Measurements from ENCODE around the gene F5. TPM values are rescaled to one million over a fixed set of nuclear protein-coding genes. Genes with fewer than 3 reads are reported as not detected.

F5 gene
- polyA plus RNA-seq, 3 donors: 6.5 to 14.5 (median 7.1) TPM

DNA sequence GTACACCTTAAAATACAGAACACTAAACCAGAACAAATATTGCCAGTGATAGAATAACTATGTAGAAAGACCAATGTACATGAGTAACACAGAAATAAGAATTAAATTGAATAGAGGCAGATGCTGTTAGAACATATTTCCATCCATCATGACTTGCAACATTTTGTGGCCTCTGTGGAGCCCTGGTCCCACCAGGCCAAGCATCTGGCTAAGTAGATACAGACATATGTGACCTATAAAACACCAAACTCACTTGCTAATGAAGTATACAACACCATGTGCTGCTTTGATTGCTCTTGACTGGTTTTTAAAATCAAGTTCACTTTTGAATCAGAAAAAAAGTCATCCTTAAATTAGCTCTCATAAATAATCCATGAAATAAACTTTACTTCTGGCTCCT, 121.0 kb downstream of the F5 start:
- Histone ChIP-seq H3K9me3 (replicated peaks in 1 of 2; ENCODE audit: control insufficient read depth in 1 of 2, insufficient read depth in 1 of 2, low read length in 2 of 2) (no peaks in the 10 kb centered on the region), H3K4me2 (replicated peaks; ENCODE audit: extremely low read depth, low read length, poor library complexity, severe bottlenecking) (no peak overlapping the region), H4K20me1 (ENCODE audit: insufficient read depth, low read length) (no peaks in the 10 kb centered on the region), H3K27ac (ENCODE audit: low read depth in 1 of 2, low read length in 2 of 2) (no peak overlapping the region), H3K4me1 (ENCODE audit: control insufficient read depth in 1 of 2, insufficient read depth in 2 of 2, low read length in 2 of 2) (peaks cover 5% of the 10 kb centered on the region in 2 donors), H2AFZ (ENCODE audit: insufficient read depth, low read depth, low read length, poor library complexity, severe bottlenecking) (no peak overlapping the region), H3K9ac (ENCODE audit: insufficient read depth, low read length, poor library complexity, severe bottlenecking) (no peak overlapping the region), H3K4me3 (replicated peaks in 1 of 3; ENCODE audit: low read depth in 2 of 3, low read length in 3 of 3) (no peak overlapping the region), H3K27me3 (ENCODE audit: control insufficient read depth in 2 of 2, insufficient read depth in 2 of 2, low read length in 2 of 2) (no peaks in the 10 kb centered on the region), H3K36me3 (replicated peaks in 1 of 2; ENCODE audit: control insufficient read depth in 1 of 2, insufficient read depth in 2 of 2, low read length in 2 of 2) (peaks cover 8 to 22% of the 10 kb centered on the region in 2 donors), H3K79me2 (ENCODE audit: insufficient read depth, low read length) (no peaks in the 10 kb centered on the region)
- intact Hi-C loops (cut with micrococcal nuclease): loop anchor here (5.0 to 10.0 kb wide), 2 partner anchors 80 to 82 kb away; no protein-coding TSS in a partner anchor
- Mint-ChIP-seq H3K4me3 (no peak overlapping the region), H3K9me3 (peaks cover 0 to under 1% (median 0%) of the 10 kb centered on the region in 7 donors), H3K27ac (no peak overlapping the region), H3K27me3 (ENCODE audit: low read depth in 3 of 3) (peaks cover 0 to 2% (median 2%) of the 10 kb centered on the region in 3 donors), H3K36me3 (peaks cover 25 to 33% of the 10 kb centered on the region in 2 donors), H3K4me1 (peaks cover 12% of the 10 kb centered on the region)
- TF ChIP-seq, protein P1, sequence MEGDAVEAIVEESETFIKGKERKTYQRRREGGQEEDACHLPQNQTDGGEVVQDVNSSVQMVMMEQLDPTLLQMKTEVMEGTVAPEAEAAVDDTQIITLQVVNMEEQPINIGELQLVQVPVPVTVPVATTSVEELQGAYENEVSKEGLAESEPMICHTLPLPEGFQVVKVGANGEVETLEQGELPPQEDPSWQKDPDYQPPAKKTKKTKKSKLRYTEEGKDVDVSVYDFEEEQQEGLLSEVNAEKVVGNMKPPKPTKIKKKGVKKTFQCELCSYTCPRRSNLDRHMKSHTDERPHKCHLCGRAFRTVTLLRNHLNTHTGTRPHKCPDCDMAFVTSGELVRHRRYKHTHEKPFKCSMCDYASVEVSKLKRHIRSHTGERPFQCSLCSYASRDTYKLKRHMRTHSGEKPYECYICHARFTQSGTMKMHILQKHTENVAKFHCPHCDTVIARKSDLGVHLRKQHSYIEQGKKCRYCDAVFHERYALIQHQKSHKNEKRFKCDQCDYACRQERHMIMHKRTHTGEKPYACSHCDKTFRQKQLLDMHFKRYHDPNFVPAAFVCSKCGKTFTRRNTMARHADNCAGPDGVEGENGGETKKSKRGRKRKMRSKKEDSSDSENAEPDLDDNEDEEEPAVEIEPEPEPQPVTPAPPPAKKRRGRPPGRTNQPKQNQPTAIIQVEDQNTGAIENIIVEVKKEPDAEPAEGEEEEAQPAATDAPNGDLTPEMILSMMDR (IDR thresholded peaks at IDR 0.05): no peak
- no peak for DNase-seq

Small RNA genes within 50 kb of the gene (small RNA-seq; reads per million reads assigned to genes)
- not detected for gene AL021068.2 (ENCODE audit: insufficient read length, low read depth)

Other genes starting within 250 kb of the F5 start
- 1 to 10 TPM; 3.5 to 8.0 (median 6.0) TPM for gene NME7, start 218.7 kb downstream of the F5 start, polyA plus RNA-seq
- gene BLZF1, start 218.3 kb downstream of the F5 start, polyA plus RNA-seq: 1 to 10 TPM; 4.8 to 7.9 (median 5.5) TPM
- not detected for gene CCDC181, start 159.0 kb downstream of the F5 start, polyA plus RNA-seq
- 1 to 10 TPM in 1 of 3 donors, under 1 TPM in 2; 0.52 to 3.2 (median 0.81) TPM for gene SLC19A2, start 100.5 kb downstream of the F5 start, polyA plus RNA-seq
- 1 to 10 TPM in 1 of 3 donors, under 1 TPM in 2; 0.84 to 1.4 (median 0.85) TPM for gene SELP, start 43.6 kb upstream of the F5 start, polyA plus RNA-seq
- gene SELL, start 125.1 kb upstream of the F5 start, polyA plus RNA-seq: 1,000 to 10,000 TPM in 2 of 3 donors, 100 to 1,000 TPM in 1; 153 to 1,885 (median 1,118) TPM
- gene SELE, start 147.6 kb upstream of the F5 start, polyA plus RNA-seq: not detected
- gene METTL18, start 208.4 kb upstream of the F5 start, polyA plus RNA-seq: 1 to 10 TPM in 2 of 3 donors, under 1 TPM in 1; 0.68 to 2.5 (median 2.3) TPM

All from CD14-positive monocyte (primary cell).